MCF 10A (cell line): Measurements from ENCODE around the gene RAP1GDS1. TPM values are rescaled to one million over a fixed set of nuclear protein-coding genes. Genes with fewer than 3 reads are reported as not detected.
"Not testable (repeated sequence)": the region's sequence is repeated elsewhere in the genome, so short reads cannot be mapped to it uniquely, and the experiment has no call there.

Source experiments
- BruUV-seq: library from RNA; stranded (reverse); fragments of 400-500 nt; replicated peaks from 2 replicates; lab custom pipeline; 2021; lab: Mats Ljungman, UMichigan
- CTCF ChIA-PET: fragments of 300-600 bp; sonication (Branson Sonifier 250); formaldehyde crosslinking; extraction: SDS; loops from one replicate; lab custom pipeline; 2021; ENCODE audit warnings: antibody characterized with exemption, inconsistent platforms; lab: Yijun Ruan, JAX
- POLR2A ChIA-PET: fragments of 300-600, 350-650 bp; sonication (Branson Sonifier 250); formaldehyde crosslinking; extraction: SDS; loops from one replicate; lab custom pipeline; 2020; ENCODE audit warnings: antibody characterized with exemption, inconsistent platforms; lab: Yijun Ruan, JAX
- DNase-seq: peaks from one replicate; pipeline ENCODE4 v3.0.0-alpha.2; 2018; ENCODE audit not compliant: unreplicated experiment
- H3K27ac Mint-ChIP-seq: one replicate; pipeline ENCODE4 v1.8.0; 2022; ENCODE audit warnings: mild to moderate bottlenecking, low read depth, mixed read lengths; ENCODE audit not compliant: unreplicated experiment
- H3K27me3 Mint-ChIP-seq: one replicate; pipeline ENCODE4 v1.8.0; 2022; ENCODE audit warnings: mixed read lengths; ENCODE audit not compliant: insufficient read depth, unreplicated experiment
- H3K36me3 Mint-ChIP-seq: one replicate; pipeline ENCODE4 v1.8.0; 2022; ENCODE audit warnings: mild to moderate bottlenecking, moderate library complexity, mixed read lengths; ENCODE audit not compliant: insufficient read depth, unreplicated experiment
- H3K4me1 Mint-ChIP-seq: one replicate; pipeline ENCODE4 v1.8.0; 2022; ENCODE audit warnings: mixed read lengths; ENCODE audit not compliant: insufficient read depth, unreplicated experiment
- H3K4me3 Mint-ChIP-seq: one replicate; pipeline ENCODE4 v1.8.0; 2022; ENCODE audit warnings: mild to moderate bottlenecking, moderate library complexity, mixed read lengths; ENCODE audit not compliant: unreplicated experiment
- H3K9me3 Mint-ChIP-seq: one replicate; pipeline ENCODE4 v1.8.0; 2022; ENCODE audit warnings: mixed read lengths; ENCODE audit not compliant: unreplicated experiment
- intact Hi-C: fragments of 100-400 bp; cut with micrococcal nuclease; formaldehyde crosslinking; loops from 2 replicates; pipeline ENCODE4 v1.14.1; 2022
- total RNA-seq: library from RNA; stranded (reverse); gene quantifications from 2 replicates; pipeline ENCODE4 v1.2.3, GENCODE V29; 2022
- TF ChIP-seq, protein P1 (sequence below): fragments of 200-600 bp; IDR thresholded peaks from one replicate; pipeline ENCODE4 v1.8.0; 2022; ENCODE audit warnings: antibody characterized with exemption, mild to moderate bottlenecking; ENCODE audit not compliant: unreplicated experiment

The RAP1GDS1 gene
- total RNA-seq, 1 experiment from 2014 or later, result 68.9 TPM

DNA sequence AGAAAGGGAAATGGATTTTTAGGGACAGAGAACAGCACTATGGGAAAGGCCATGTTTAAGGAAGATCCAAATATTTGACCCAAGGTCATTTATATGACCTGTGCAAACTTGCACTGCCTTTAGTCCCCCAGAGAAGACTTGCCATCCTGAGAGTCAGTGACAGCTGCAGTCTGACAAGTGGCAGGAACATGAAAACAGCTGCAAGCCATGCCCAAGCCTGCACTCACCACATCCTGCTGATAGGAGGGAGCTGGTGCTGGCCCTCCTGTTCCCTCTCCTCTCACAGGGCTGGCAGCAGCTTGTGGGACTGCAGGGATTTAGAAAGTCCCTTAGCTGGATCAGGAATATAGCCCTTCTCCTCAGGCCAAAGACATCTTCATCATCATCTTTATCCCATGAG is 187.7 kb downstream of the RAP1GDS1 start:
- BruUV-seq, result no TSS peak
- TF ChIP-seq, protein P1, sequence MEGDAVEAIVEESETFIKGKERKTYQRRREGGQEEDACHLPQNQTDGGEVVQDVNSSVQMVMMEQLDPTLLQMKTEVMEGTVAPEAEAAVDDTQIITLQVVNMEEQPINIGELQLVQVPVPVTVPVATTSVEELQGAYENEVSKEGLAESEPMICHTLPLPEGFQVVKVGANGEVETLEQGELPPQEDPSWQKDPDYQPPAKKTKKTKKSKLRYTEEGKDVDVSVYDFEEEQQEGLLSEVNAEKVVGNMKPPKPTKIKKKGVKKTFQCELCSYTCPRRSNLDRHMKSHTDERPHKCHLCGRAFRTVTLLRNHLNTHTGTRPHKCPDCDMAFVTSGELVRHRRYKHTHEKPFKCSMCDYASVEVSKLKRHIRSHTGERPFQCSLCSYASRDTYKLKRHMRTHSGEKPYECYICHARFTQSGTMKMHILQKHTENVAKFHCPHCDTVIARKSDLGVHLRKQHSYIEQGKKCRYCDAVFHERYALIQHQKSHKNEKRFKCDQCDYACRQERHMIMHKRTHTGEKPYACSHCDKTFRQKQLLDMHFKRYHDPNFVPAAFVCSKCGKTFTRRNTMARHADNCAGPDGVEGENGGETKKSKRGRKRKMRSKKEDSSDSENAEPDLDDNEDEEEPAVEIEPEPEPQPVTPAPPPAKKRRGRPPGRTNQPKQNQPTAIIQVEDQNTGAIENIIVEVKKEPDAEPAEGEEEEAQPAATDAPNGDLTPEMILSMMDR, result no peak
- intact Hi-C loops, result loop anchor here (5.0 kb wide), 1 partner anchor 187 kb away; the partner anchor contains the start of gene RAP1GDS1
- Mint-ChIP-seq H3K4me1 (peaks cover 29% of the 10 kb centered on the region), H3K4me3 (no peak overlapping the region), H3K36me3 (no peaks in the 10 kb centered on the region), H3K27ac (no peak overlapping the region), H3K27me3 (no peaks in the 10 kb centered on the region), H3K9me3 (no peaks in the 10 kb centered on the region)
- POLR2A ChIA-PET, result interaction anchor here (1.3 kb wide), 1 partner anchor 187 kb away, joined by 4 read pairs; no protein-coding TSS in a partner anchor
- CTCF ChIA-PET, result interaction anchor here (0.6 to 1.1 kb wide), 2 partner anchors 18 to 402 kb away, joined by 3 to 4 read pairs; no protein-coding TSS in a partner anchor
- no peak for DNase-seq

- TF ChIP-seq, protein P1, result no peak
- POLR2A ChIA-PET, result no interaction called here
- CTCF ChIA-PET, result interaction anchor here (0.6 to 5.7 kb wide), 5 partner anchors 15 to 1592 kb away, joined by 3 to 28 read pairs (median 3); no protein-coding TSS in a partner anchor
- Mint-ChIP-seq H3K9me3 (no peaks in the 10 kb centered on the region), H3K36me3 (no peaks in the 10 kb centered on the region), H3K4me1 (peaks cover 17% of the 10 kb centered on the region), H3K27ac (no peak overlapping the region), H3K27me3 (no peaks in the 10 kb centered on the region), H3K4me3 (no peak overlapping the region)
- no peak for DNase-seq
- intact Hi-C loops, result no loop called here
- no TSS peak for BruUV-seq
Measured at GRCh38 chr4:98452091-98452490, 190.9 kb downstream of the RAP1GDS1 start.

- DNase-seq, H3K4me1 Mint-ChIP-seq, H3K36me3 Mint-ChIP-seq, intact Hi-C loops, H3K27ac Mint-ChIP-seq, H3K27me3 Mint-ChIP-seq, H3K9me3 Mint-ChIP-seq, BruUV-seq, H3K4me3 Mint-ChIP-seq: not testable (repeated sequence)
- POLR2A ChIA-PET, result interaction anchor here (0.7 kb wide), 1 partner anchor 321 kb away, joined by 3 read pairs; no protein-coding TSS in a partner anchor
- CTCF ChIA-PET, result interaction anchor here (5.7 kb wide), 1 partner anchor 9 kb away, joined by 28 read pairs; no protein-coding TSS in a partner anchor
Measured at GRCh38 chr4:98457422-98457821, 196.2 kb downstream of the RAP1GDS1 start.

GRCh38 chr4:98461121-98461865 is 200.1 kb downstream of the RAP1GDS1 start:
- BruUV-seq, H3K27ac Mint-ChIP-seq, H3K4me3 Mint-ChIP-seq, POLR2A ChIA-PET, H3K27me3 Mint-ChIP-seq, H3K4me1 Mint-ChIP-seq, DNase-seq, H3K36me3 Mint-ChIP-seq, H3K9me3 Mint-ChIP-seq: not testable (repeated sequence)
- intact Hi-C loops, result loop anchor here (10.0 kb wide), 2 partner anchors 404 to 594 kb away; no protein-coding TSS in a partner anchor
- CTCF ChIA-PET, result interaction anchor here (0.6 kb wide), 1 partner anchor 533 kb away, joined by 4 read pairs; no protein-coding TSS in a partner anchor

DNA sequence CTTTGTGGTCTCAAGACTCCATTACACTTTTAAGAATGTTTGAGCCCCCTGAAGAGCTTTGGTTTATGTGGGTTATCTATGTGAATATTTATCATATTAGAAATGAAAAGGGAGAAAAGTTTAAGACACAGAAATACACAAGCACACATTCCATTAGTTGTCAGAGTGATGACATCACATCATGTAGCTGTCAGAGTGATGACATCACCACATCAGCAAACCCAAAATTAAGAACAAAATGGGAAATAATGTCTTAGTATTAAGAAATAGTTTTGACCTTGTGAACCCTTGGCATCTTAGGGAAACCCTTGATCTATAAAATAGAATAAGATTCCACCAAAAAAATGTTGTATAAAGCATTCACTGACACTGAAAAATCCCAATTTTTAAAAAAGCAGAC is 201.3 kb downstream of the RAP1GDS1 start:
- TF ChIP-seq, protein P1, result no peak
- Mint-ChIP-seq H3K4me1 (peaks cover 7% of the 10 kb centered on the region), H3K9me3 (peaks cover 7% of the 10 kb centered on the region), H3K27me3 (no peaks in the 10 kb centered on the region), H3K27ac (no peak overlapping the region), H3K4me3 (no peak overlapping the region), H3K36me3 (peaks cover 4% of the 10 kb centered on the region)
- no peak for DNase-seq
- intact Hi-C loops, result loop anchor here (10.0 kb wide), 2 partner anchors 402 to 592 kb away; no protein-coding TSS in a partner anchor
- no TSS peak for BruUV-seq
- ChIA-PET CTCF (no interaction called here), POLR2A (interaction anchor here (0.7 kb wide), 1 partner anchor 807 kb away, joined by 3 read pairs; no protein-coding TSS in a partner anchor)
